GM18507 (cell line): Measurements from ENCODE around the gene TMEM116.
"Not testable (repeated sequence)": the region's sequence is repeated elsewhere in the genome, so short reads cannot be mapped to it uniquely, and the experiment has no call there.

Source experiments
- DNase-seq: peaks from one replicate; pipeline ENCODE4 v3.0.0; 2011; ENCODE audit warnings: low read depth; ENCODE audit not compliant: insufficient read length; ENCODE audit errors: extremely low spot score
- FAIRE-seq: peaks from 2 replicates; lab custom pipeline; 2011; peaks lifted over from hg19 to GRCh38; lab: Jason Lieb, UNC

The TMEM116 gene

GRCh38 chr12:112010415-112011344, 2.3 kb downstream of the TMEM116 start:
- no peak for FAIRE-seq
- DNase-seq: no peak

GRCh38 chr12:112009596-112009995, 3.4 kb downstream of the TMEM116 start:
- not testable (repeated sequence) for DNase-seq, FAIRE-seq

- DNase-seq: no peak
- no peak for FAIRE-seq
Observed at GRCh38 chr12:112008918-112009317, 4.0 kb downstream of the TMEM116 start.

- no peak for FAIRE-seq
- no peak for DNase-seq
Observed at GRCh38 chr12:112007945-112008344, 5.0 kb downstream of the TMEM116 start.

- DNase-seq: no peak
- FAIRE-seq: no peak
Observed at GRCh38 chr12:112005419-112006395, 7.3 kb downstream of the TMEM116 start.

- no peak for FAIRE-seq
- no peak for DNase-seq
Observed at GRCh38 chr12:112004041-112004440, 8.9 kb downstream of the TMEM116 start.

GRCh38 chr12:112001576-112001975, 11.4 kb downstream of the TMEM116 start:
- no peak for DNase-seq
- no peak for FAIRE-seq

- no peak for DNase-seq
- FAIRE-seq: no peak
Observed at GRCh38 chr12:112000820-112001219, 12.1 kb downstream of the TMEM116 start.

- not testable (repeated sequence) for FAIRE-seq, DNase-seq
Observed at GRCh38 chr12:111999129-111999528, 13.8 kb downstream of the TMEM116 start.

- no peak for FAIRE-seq
- no peak for DNase-seq
Observed at GRCh38 chr12:111998015-111998414, 14.9 kb downstream of the TMEM116 start.

- no peak for FAIRE-seq
- DNase-seq: no peak
Observed at GRCh38 chr12:111997300-111997699, 15.7 kb downstream of the TMEM116 start.

- DNase-seq (no peak), FAIRE-seq (no peak)
Observed at GRCh38 chr12:111995782-111996480, 17.0 kb downstream of the TMEM116 start.

GRCh38 chr12:111994211-111995111, 18.5 kb downstream of the TMEM116 start:
- DNase-seq: not testable (repeated sequence)
- FAIRE-seq: peak; percentile 93

- no peak for DNase-seq
Observed at GRCh38 chr12:111993292-111994150, 19.4 kb downstream of the TMEM116 start.

GRCh38 chr12:111992464-111992863, 20.5 kb downstream of the TMEM116 start:
- FAIRE-seq (peak; percentile 73), DNase-seq (no peak)

More at GRCh38 chr12:111993292-111994150, 19.4 kb downstream of the TMEM116 start:
- FAIRE-seq: peak; percentile 78

- DNase-seq: no peak
- FAIRE-seq: no peak
Observed at GRCh38 chr12:111991946-111992345, 21.0 kb downstream of the TMEM116 start.

GRCh38 chr12:111991535-111991934, 21.4 kb downstream of the TMEM116 start:
- no peak for DNase-seq
- FAIRE-seq: no peak

- no peak for DNase-seq
- FAIRE-seq: no peak
Observed at GRCh38 chr12:111984820-111985219, 28.1 kb downstream of the TMEM116 start.
